HCT116 (cell line): ENCODE results near the gene ANKRD13B. TPM values are rescaled to one million over a fixed set of nuclear protein-coding genes. Genes with fewer than 3 reads are reported as not detected.

Source experiments
- ATAC-seq: fragments of 200-7000 bp; cut with Tn5 transposase; 2 replicates; pipeline ENCODE4 v1.9.1; 2020; ENCODE audit warnings: mild to moderate bottlenecking, moderate library complexity
- BruUV-seq: library from RNA; stranded (reverse); fragments of 400-500 nt; replicated peaks from 2 replicates; lab custom pipeline; 2021; lab: Mats Ljungman, UMichigan
- CTCF ChIA-PET: fragments of 300-600 bp; sonication (Branson Sonifier 250); formaldehyde crosslinking; loops from one replicate; lab custom pipeline; 2021; ENCODE audit warnings: antibody characterized with exemption; lab: Charles Lee
- POLR2A ChIA-PET: fragments of 300-600, 350-600 bp; sonication (Branson Sonifier 250); formaldehyde crosslinking; loops from one replicate; lab custom pipeline; 2021; ENCODE audit warnings: antibody characterized with exemption; lab: Charles Lee
- RAD21 ChIA-PET, 2 experiments: fragments of 300-600 bp; sonication (Branson Sonifier 250); formaldehyde crosslinking; loops; one replicate each; lab custom pipeline; 2023; ENCODE audit warnings: low total read pairs in 2 of 2; ENCODE audit not compliant: uncharacterized antibody in 2 of 2, unreplicated experiment in 2 of 2, low non-redundant PET in 1 of 2; lab: Charles Lee
- DNase-seq: peaks from one replicate; pipeline ENCODE4 v3.0.0-alpha.2; 2010; ENCODE audit warnings: low read depth, low spot score
- H2AFZ ChIP-seq: fragments of 200-600 bp; shearing (Covaris generic), sonication (generic); 2 replicates; pipeline ENCODE4 v1.6.1; 2017; ENCODE audit warnings: low read depth, mixed run types, mixed read lengths, antibody characterized with exemption, low read length; ENCODE audit not compliant: poor library complexity, severe bottlenecking
- H3K27ac ChIP-seq: 2 replicates; pipeline ENCODE4 v1.5.1; 2012; ENCODE audit warnings: low read depth, low read length
- H3K27me3 ChIP-seq: fragments of 200-600 bp; sonication (generic); 2 replicates; pipeline ENCODE4 v1.6.1; 2016; ENCODE audit warnings: mixed run types, low read length, mixed read lengths; ENCODE audit not compliant: insufficient read depth
- H3K36me3 ChIP-seq, 2 experiments: fragments of 200-500 bp in 1 of 2; fragments of 200-600 bp in 1 of 2; sonication (Bioruptor generic) in 1 of 2; sonication (generic) in 1 of 2; 2 replicates each; pipeline versions ENCODE4 v1.5.1 to v1.6.1; 2014 to 2016; ENCODE audit warnings: low read length in 2 of 2, inconsistent platforms in 1 of 2, mixed read lengths in 1 of 2, mixed run types in 1 of 2; ENCODE audit not compliant: insufficient read depth in 2 of 2, control insufficient read depth in 1 of 2
- H3K4me1 ChIP-seq, 2 experiments: fragments of 200-600 bp in 1 of 2; sonication (generic) in 1 of 2; 2 replicates each; pipeline versions ENCODE4 v1.5.1 to v1.6.1; 2012 to 2017; ENCODE audit warnings: low read length in 2 of 2, inconsistent platforms in 1 of 2, mild to moderate bottlenecking in 1 of 2, mixed read lengths in 1 of 2, mixed run types in 1 of 2, moderate library complexity in 1 of 2; ENCODE audit not compliant: insufficient read depth in 2 of 2, control insufficient read depth in 1 of 2
- H3K4me2 ChIP-seq: fragments of 200-600 bp; sonication (generic); 2 replicates; pipeline ENCODE4 v1.6.1; 2017; ENCODE audit warnings: mixed run types, low read length, mixed read lengths
- H3K4me3 ChIP-seq, 2 experiments: fragments of 200-600 bp in 1 of 2; sonication (generic) in 1 of 2; replicated peaks in 1 of 2; 2 replicates each; pipeline ENCODE4 v1.5.1; 2011 to 2016; ENCODE audit warnings: low read length in 2 of 2, control low read depth in 1 of 2, low read depth in 1 of 2, mild to moderate bottlenecking in 1 of 2, mixed read lengths in 1 of 2, mixed run types in 1 of 2
- H3K79me2 ChIP-seq: fragments of 200-600 bp; sonication (generic); 2 replicates; pipeline ENCODE4 v1.6.1; 2017; ENCODE audit warnings: mild to moderate bottlenecking, mixed run types, low read length, moderate library complexity, mixed read lengths; ENCODE audit not compliant: insufficient read depth
- H3K9ac ChIP-seq: fragments of 200-600 bp; sonication (generic); 2 replicates; pipeline ENCODE4 v1.6.1; 2016; ENCODE audit warnings: low read length, mixed read lengths
- H3K9me2 ChIP-seq: fragments of 200-600 bp; sonication (generic), shearing (Covaris generic); 2 replicates; pipeline ENCODE4 v1.6.1; 2017; ENCODE audit warnings: mixed run types, mild to moderate bottlenecking, moderate library complexity; ENCODE audit not compliant: insufficient read depth
- H3K9me3 ChIP-seq, 2 experiments: fragments of 200-500 bp in 1 of 2; fragments of 200-600 bp in 1 of 2; sonication (Bioruptor generic) in 1 of 2; sonication (generic) in 1 of 2; 2 replicates each; pipeline ENCODE4 v1.6.1; 2014 to 2017; ENCODE audit warnings: low read length in 2 of 2, mixed read lengths in 2 of 2, inconsistent platforms in 1 of 2, low read depth in 1 of 2, mild to moderate bottlenecking in 1 of 2, mixed run types in 1 of 2, moderate library complexity in 1 of 2; ENCODE audit not compliant: control insufficient read depth in 1 of 2, insufficient read depth in 1 of 2
- H4K20me1 ChIP-seq: fragments of 200-600 bp; sonication (generic), shearing (Covaris generic); 2 replicates; pipeline ENCODE4 v1.6.1; 2017; ENCODE audit warnings: mixed run types, mild to moderate bottlenecking, moderate library complexity; ENCODE audit not compliant: insufficient read depth
- ATF3 ChIP-seq: IDR thresholded peaks from 2 replicates; pipeline ENCODE4 v1.6.1; 2012
- CBX3 ChIP-seq: IDR thresholded peaks from 2 replicates; pipeline ENCODE4 v1.6.1; 2012; ENCODE audit warnings: low read depth
- EGR1 ChIP-seq: IDR thresholded peaks from 2 replicates; pipeline ENCODE4 v1.6.1; 2012; ENCODE audit warnings: low read depth
- ELF1 ChIP-seq: IDR thresholded peaks from 2 replicates; pipeline ENCODE4 v1.6.1; 2012; ENCODE audit warnings: low read depth, borderline replicate concordance
- EZH2 ChIP-seq: fragments of 200-600 bp; sonication (generic); IDR thresholded peaks from 2 replicates; pipeline ENCODE4 v1.6.1; 2017; ENCODE audit warnings: antibody characterized with exemption, mixed run types
- FOSL1 ChIP-seq: IDR thresholded peaks from 2 replicates; pipeline ENCODE4 v1.6.1; 2012; ENCODE audit warnings: low read depth
- JUND ChIP-seq: IDR thresholded peaks from 2 replicates; pipeline ENCODE4 v1.6.1; 2012
- POLR2A ChIP-seq: IDR thresholded peaks from 2 replicates; pipeline ENCODE4 v1.7.0; 2011; ENCODE audit warnings: borderline replicate concordance; ENCODE audit not compliant: insufficient read depth, insufficient read length; ENCODE audit errors: extremely low read depth
- SRF ChIP-seq: IDR thresholded peaks from 2 replicates; pipeline ENCODE4 v1.6.1; 2012; ENCODE audit warnings: low read depth
- TCF7L2 ChIP-seq: IDR thresholded peaks from 2 replicates; pipeline ENCODE4 v1.7.0; 2011; ENCODE audit warnings: borderline replicate concordance, inconsistent platforms; ENCODE audit not compliant: insufficient read depth, insufficient read length; ENCODE audit errors: extremely low read depth
- YY1 ChIP-seq: IDR thresholded peaks from 2 replicates; pipeline ENCODE4 v1.6.1; 2011; ENCODE audit warnings: low read length, low read depth, moderate library complexity, mild to moderate bottlenecking; ENCODE audit not compliant: insufficient replicate concordance; ENCODE audit errors: extremely low read depth
- ZBTB33 ChIP-seq: IDR thresholded peaks from 2 replicates; pipeline ENCODE4 v1.6.1; 2011; ENCODE audit warnings: mild to moderate bottlenecking, low read length, moderate library complexity; ENCODE audit not compliant: insufficient replicate concordance; ENCODE audit errors: extremely low read depth
- intact Hi-C: fragments of 100-400 bp; cut with micrococcal nuclease; formaldehyde crosslinking; loops from 2 replicates; pipeline ENCODE4 v1.10.0; 2022
- total RNA-seq: library from RNA; stranded (reverse); gene quantifications from one replicate; pipeline ENCODE4 v1.2.1, GENCODE V29; 2021; ENCODE audit not compliant: unreplicated experiment
- TF ChIP-seq, protein P1 (sequence below): IDR thresholded peaks from 2 replicates; pipeline ENCODE4 v1.6.1; 2012

The ANKRD13B gene
- total RNA-seq, 1 experiment from 2014 or later: 27.4 TPM

GRCh38 chr17:29642171-29642611, 49.3 kb downstream of the ANKRD13B start:
- intact Hi-C loops: no loop called here
- CTCF ChIA-PET: interaction anchor here (0.9 to 5.9 kb wide), 4 partner anchors 25 to 452 kb away, joined by 3 to 95 read pairs (median 71); partner anchors contain the start of gene SSH2
- H3K79me2 ChIP-seq: no peaks in the 10 kb centered on the region

More at GRCh38 chr17:29642171-29642611, 49.3 kb downstream of the ANKRD13B start:
- BruUV-seq: no TSS peak
- POLR2A ChIA-PET: interaction anchor here (0.7 kb wide), 1 partner anchor 362 kb away, joined by 4 read pairs; no protein-coding TSS in a partner anchor
- no peaks in the 10 kb centered on the region for H3K27me3 ChIP-seq
- ATAC-seq (no peak), DNase-seq (no peak)
- H3K9ac ChIP-seq: no peak overlapping the region
- H3K4me3 ChIP-seq: no peak overlapping the region
- no peaks in the 10 kb centered on the region for H3K9me2 ChIP-seq
- no peak for TF ChIP-seq FOSL1
- no peak for TF ChIP-seq CBX3
- TF ChIP-seq SRF: no peak
- no peak for TF ChIP-seq ZBTB33
- no peak for TF ChIP-seq EZH2
- TF ChIP-seq, protein P1, sequence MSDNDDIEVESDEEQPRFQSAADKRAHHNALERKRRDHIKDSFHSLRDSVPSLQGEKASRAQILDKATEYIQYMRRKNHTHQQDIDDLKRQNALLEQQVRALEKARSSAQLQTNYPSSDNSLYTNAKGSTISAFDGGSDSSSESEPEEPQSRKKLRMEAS: no peak
- TF ChIP-seq YY1: no peak
- TF ChIP-seq JUND: no peak
- no peak for TF ChIP-seq EGR1
- TF ChIP-seq TCF7L2: no peak
- no peak for TF ChIP-seq POLR2A
- no peak for TF ChIP-seq ATF3
- no peak for TF ChIP-seq ELF1
- no peak overlapping the region for H3K4me2 ChIP-seq
- H3K27ac ChIP-seq: no peak overlapping the region
- no peaks in the 10 kb centered on the region for H4K20me1 ChIP-seq
- peaks cover 11 to 18% of the 10 kb centered on the region in 2 experiments for H3K4me1 ChIP-seq
- RAD21 ChIA-PET: no interaction called here
- no peaks in the 10 kb centered on the region for H3K9me3 ChIP-seq
- no peaks in the 10 kb centered on the region for H3K36me3 ChIP-seq
- no peak overlapping the region for H2AFZ ChIP-seq
